Thoracic aorta (tissue), 2 donors: ENCODE measurements around the gene C5AR1. TPM values are rescaled to one million over a fixed set of nuclear protein-coding genes. Genes with fewer than 3 reads are reported as not detected.
A peak's percentile ranks its signal among the peaks of the same experiment; 100 is the strongest.
"Not testable (repeated sequence)": the region's sequence is repeated elsewhere in the genome, so short reads cannot be mapped to it uniquely, and the experiment has no call there.

ENCODE experiments used
- ATAC-seq: fragments of 150-250 bp; one replicate; pipeline ENCODE4 v1.8.0; 2017; ENCODE audit warnings: low read depth; ENCODE audit not compliant: insufficient number of reproducible peaks, low FRiP score
- DNase-seq: peaks from one replicate; pipeline ENCODE4 v3.0.0-alpha.2; 2020; ENCODE audit warnings: low spot score
- H3K27ac ChIP-seq, 2 donors: fragments of 200-600 bp; sonication (generic); 1 replicate in 1 of 2; 2 replicates in 1 of 2; pipeline ENCODE4 v1.5.1; 2016; ENCODE audit warnings: mild to moderate bottlenecking in 2 of 2, moderate library complexity in 2 of 2
- H3K27me3 ChIP-seq: fragments of 200-600 bp; sonication (generic); replicated peaks from 2 replicates; pipeline ENCODE4 v1.6.0; 2016; ENCODE audit warnings: mild to moderate bottlenecking; ENCODE audit not compliant: insufficient read depth
- H3K36me3 ChIP-seq: fragments of 200-600 bp; sonication (generic); one replicate; pipeline ENCODE4 v1.5.1; 2016
- H3K4me1 ChIP-seq, 2 donors: fragments of 200-600 bp; sonication (generic); 1 replicate in 1 of 2; 2 replicates in 1 of 2; pipeline versions ENCODE4 v1.5.1 to v1.6.0; 2016; ENCODE audit warnings: low read depth in 2 of 2, mild to moderate bottlenecking in 1 of 2; ENCODE audit not compliant: control insufficient read depth in 1 of 2
- H3K4me3 ChIP-seq: fragments of 200-600 bp; sonication (generic); 2 replicates; pipeline ENCODE4 v1.5.1; 2016; ENCODE audit warnings: mild to moderate bottlenecking
- H3K9me3 ChIP-seq: fragments of 200-600 bp; sonication (generic); 2 replicates; pipeline ENCODE4 v1.5.1; 2016
- total RNA-seq, 2 donors: library from RNA; depleted of rRNA; stranded (reverse); fragments of >200 nt; gene quantifications; one replicate each; pipeline versions ENCODE4 v1.1.0 to v1.2.3, GENCODE V29; 2016
- TF ChIP-seq, protein P1 (sequence below): fragments of 200-600 bp; sonication (generic); IDR thresholded peaks from one replicate; pipeline ENCODE4 v1.5.1; 2019; ENCODE audit warnings: antibody characterized with exemption

Gene C5AR1
- total RNA-seq, 2 donors from 2014 or later = 37.6 to 51.9 TPM

DNA sequence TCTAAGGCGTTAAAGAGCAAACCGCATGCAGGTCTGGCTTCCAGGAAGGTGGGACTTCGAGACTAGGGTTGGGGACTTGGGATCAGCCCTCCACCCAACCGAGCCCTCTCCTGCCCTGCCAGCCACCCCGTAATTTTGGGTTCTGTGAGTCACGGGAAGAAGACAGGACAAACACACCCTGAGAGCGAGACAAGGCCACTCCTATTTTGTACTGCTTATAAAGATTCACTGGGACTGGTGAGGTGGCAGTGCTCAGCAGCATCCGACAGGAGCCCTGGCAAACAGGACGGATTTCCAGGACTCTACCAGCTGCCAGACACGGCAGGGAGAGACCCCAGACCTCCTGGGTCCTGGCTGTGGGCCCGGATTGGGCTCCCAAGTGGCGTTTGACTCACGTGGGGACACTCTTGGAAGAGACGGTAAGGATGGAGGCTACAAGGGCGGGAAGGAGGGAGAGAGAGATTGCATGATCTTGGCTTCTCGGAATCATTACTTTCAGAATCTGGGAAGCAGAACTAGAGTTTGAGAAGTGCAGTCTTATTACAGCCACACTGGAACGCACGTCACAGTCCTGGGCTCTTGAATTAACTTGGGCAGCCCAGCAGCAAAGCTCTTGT is 22.4 kb downstream of the C5AR1 start, which contains the start of gene C5AR2:
Gene C5AR2 (plus strand): TSS at position 245 of the 617 bp plus-strand sequence. CDS start 8,625 bp downstream, outside the sequence.
- H3K9me3 ChIP-seq = no peaks in the 10 kb centered on the region
- H3K27me3 ChIP-seq = no peaks in the 10 kb centered on the region
- H3K27ac ChIP-seq = peak within 1 kb of the TSS in 1 of 2 donors; percentile 44
- peak within 1 kb of the TSS; percentile 41 for H3K4me3 ChIP-seq
- no peaks in the 10 kb centered on the region for H3K36me3 ChIP-seq
- ATAC-seq (no peak), DNase-seq (no peak)
- peaks cover 0 to 11% of the 10 kb centered on the region in 2 donors for H3K4me1 ChIP-seq
- TF ChIP-seq, protein P1, sequence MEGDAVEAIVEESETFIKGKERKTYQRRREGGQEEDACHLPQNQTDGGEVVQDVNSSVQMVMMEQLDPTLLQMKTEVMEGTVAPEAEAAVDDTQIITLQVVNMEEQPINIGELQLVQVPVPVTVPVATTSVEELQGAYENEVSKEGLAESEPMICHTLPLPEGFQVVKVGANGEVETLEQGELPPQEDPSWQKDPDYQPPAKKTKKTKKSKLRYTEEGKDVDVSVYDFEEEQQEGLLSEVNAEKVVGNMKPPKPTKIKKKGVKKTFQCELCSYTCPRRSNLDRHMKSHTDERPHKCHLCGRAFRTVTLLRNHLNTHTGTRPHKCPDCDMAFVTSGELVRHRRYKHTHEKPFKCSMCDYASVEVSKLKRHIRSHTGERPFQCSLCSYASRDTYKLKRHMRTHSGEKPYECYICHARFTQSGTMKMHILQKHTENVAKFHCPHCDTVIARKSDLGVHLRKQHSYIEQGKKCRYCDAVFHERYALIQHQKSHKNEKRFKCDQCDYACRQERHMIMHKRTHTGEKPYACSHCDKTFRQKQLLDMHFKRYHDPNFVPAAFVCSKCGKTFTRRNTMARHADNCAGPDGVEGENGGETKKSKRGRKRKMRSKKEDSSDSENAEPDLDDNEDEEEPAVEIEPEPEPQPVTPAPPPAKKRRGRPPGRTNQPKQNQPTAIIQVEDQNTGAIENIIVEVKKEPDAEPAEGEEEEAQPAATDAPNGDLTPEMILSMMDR = no peak

DNA sequence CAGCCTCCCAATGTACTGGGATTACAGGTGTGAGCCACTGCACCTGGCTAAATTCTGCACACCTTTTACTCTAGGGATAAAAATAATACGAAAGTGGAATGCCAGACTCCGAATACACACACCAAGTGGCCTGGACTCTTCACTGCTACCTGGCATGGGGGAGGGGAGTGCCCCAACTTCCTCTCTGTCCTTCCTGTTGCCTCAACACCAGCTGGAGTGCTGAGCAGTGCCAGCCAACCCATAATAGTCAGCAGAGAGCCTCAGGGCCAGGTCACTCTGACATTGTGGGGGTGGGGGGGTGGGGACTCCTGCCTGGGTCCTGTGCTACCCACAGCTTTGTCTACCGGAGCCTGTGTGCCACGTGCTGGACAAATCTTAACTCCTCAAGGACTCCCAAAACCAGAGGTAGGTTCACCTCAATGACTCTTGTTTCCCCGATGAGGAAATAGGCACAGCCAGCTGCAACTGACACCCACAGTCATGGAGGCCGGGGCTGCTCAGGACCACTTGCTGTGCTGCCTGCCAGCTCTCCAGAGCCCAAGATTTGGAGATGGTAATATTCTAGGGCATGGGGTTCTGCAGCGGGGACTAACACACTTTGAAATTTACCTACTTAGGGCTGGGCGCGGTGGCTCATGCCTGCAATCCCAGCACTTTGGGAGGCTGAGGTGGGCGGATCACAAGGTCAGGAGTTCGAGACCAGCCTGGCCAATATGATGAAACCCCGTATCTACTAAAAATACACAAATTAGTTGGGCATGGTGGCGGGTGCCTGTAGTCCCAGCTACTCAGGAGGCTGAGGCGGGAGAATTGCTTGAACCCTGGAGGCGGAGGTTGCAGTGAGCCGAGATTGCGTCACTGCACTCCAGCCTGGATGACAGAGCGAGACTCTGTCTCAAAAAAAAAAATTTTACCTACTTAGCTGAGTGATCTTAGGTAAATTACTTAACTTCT is 27.4 kb downstream of the C5AR1 start:
- not testable (repeated sequence) for H3K27ac ChIP-seq, H3K9me3 ChIP-seq, H3K36me3 ChIP-seq, DNase-seq, H3K27me3 ChIP-seq, ATAC-seq, H3K4me1 ChIP-seq
- H3K4me3 ChIP-seq = peak overlapping the region; percentile 17

DNA sequence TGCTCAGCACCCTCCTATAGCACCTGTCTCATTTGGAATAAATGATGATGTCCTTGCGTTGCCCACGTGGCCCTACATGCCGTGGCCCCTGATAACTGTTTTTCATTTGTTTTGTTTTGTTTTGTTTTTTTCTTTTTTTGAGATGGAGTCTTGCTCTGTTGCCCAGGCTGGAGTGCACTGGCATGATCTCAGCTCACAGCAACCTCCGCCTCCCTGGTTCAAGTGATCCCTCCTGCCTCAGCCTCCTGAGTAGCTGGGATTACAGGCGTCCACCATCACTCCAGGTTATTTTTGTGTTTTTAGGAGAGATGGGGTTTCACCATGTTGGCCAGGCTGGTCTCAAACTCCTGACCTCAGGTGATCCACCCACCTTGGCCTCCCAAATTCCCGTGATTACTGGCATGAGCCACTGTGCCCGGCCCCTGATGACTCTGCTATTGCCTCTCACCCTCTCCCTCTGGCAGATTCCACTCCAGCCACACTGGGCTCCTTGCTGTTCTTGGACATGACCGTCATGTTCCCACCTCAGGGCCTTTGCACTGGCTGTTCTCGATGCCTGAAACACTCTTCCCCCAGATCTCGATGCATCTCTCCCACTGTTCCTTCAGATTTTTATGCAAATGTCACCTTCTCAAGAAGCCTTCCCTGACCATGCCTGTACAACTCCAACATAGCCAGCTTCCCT is 29.7 kb downstream of the C5AR1 start:
- ATAC-seq (no peak), DNase-seq (no peak)
- H3K27ac ChIP-seq = no peak overlapping the region
- TF ChIP-seq, protein P1 = no peak
- H3K27me3 ChIP-seq = no peaks in the 10 kb centered on the region
- no peaks in the 10 kb centered on the region for H3K9me3 ChIP-seq
- no peak overlapping the region for H3K4me3 ChIP-seq
- H3K36me3 ChIP-seq = no peaks in the 10 kb centered on the region
- no peaks in the 10 kb centered on the region for H3K4me1 ChIP-seq

DNA sequence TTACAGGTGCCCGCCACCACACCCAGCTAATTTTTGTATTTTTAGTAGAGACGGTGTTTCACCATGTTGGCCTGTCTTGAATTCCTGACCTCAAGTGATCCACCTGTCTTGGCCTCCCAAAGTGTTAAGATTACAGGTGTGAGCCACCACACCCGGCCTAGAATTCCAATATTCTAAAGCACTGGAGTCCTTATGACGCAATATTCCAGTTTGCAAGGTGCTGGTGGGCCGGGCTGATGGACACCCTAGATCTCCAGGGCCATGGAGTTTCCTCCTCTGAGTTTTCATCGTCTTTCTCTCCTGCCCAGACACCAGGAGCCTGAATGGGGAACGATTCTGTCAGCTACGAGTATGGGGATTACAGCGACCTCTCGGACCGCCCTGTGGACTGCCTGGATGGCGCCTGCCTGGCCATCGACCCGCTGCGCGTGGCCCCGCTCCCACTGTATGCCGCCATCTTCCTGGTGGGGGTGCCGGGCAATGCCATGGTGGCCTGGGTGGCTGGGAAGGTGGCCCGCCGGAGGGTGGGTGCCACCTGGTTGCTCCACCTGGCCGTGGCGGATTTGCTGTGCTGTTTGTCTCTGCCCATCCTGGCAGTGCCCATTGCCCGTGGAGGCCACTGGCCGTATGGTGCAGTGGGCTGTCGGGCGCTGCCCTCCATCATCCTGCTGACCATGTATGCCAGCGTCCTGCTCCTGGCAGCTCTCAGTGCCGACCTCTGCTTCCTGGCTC is 31.0 kb downstream of the C5AR1 start:
- H3K27me3 ChIP-seq = no peaks in the 10 kb centered on the region
- ATAC-seq = no peak
- DNase-seq = no peak
- no peaks in the 10 kb centered on the region for H3K9me3 ChIP-seq
- TF ChIP-seq, protein P1 = no peak
- H3K4me1 ChIP-seq = no peaks in the 10 kb centered on the region
- H3K36me3 ChIP-seq = no peaks in the 10 kb centered on the region
- no peak overlapping the region for H3K4me3 ChIP-seq
- no peak overlapping the region for H3K27ac ChIP-seq

DNA sequence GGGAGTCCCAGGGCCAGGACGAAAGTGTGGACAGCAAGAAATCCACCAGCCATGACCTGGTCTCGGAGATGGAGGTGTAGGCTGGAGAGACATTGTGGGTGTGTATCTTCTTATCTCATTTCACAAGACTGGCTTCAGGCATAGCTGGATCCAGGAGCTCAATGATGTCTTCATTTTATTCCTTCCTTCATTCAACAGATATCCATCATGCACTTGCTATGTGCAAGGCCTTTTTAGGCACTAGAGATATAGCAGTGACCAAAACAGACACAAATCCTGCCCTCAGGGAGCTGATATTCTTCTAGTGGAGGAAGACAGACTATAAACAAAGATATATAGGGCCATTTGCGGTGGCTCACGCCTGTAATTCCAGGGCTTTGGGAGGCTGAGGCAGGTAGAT is 32.1 kb downstream of the C5AR1 start:
- Histone ChIP-seq H3K9me3 (no peaks in the 10 kb centered on the region), H3K27me3 (no peaks in the 10 kb centered on the region), H3K4me1 (no peaks in the 10 kb centered on the region), H3K36me3 (no peaks in the 10 kb centered on the region), H3K4me3 (no peak overlapping the region), H3K27ac (no peak overlapping the region)
- DNase-seq (no peak), ATAC-seq (no peak)
- TF ChIP-seq, protein P1 = no peak
